NT2/D1 (cell line): ENCODE measurements around the gene ACSF3.

Experiments used
- YY1 ChIP-seq: IDR thresholded peaks from 2 replicates; pipeline ENCODE4 v1.6.1; 2011; ENCODE audit not compliant: insufficient read length, insufficient read depth
- ZNF274 ChIP-seq: IDR thresholded peaks from 2 replicates; pipeline ENCODE4 v1.6.1; 2011; ENCODE audit warnings: mild to moderate bottlenecking, low read depth, low read length

DNA sequence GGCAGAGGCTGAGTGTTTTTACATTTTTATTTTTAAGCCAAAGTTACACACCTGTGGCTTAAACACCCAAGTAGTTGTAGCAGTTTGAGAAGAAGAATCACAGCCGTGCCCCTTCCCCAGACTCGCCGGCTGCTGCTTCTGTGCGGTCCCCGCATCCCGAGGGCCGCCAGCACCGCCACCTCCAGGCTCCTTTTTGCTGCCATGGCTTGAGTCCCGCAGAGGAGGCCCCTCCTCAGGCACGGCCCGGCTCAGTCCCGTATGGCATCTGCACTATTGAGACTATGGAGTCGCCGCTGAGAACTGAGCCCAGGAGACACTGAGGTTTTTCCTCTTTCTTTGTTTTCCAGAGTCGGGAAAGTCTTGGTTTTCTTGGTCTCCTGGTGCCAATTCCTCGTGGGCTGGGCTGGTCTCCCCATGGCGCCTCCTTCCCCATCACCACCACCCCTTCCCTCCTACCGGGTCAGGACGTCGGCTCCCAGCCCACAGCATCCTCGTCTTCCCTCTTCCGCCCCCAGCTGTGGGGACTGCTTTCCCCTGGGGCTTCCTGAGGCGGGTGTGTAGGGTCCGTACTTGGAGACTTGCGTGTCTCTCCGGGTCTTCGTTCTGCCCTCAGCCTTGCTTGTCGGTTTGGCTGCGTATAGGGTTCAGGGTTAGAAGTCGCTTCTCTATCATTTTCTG lies 45.3 kb downstream of the ACSF3 start:
- TF ChIP-seq ZNF274 (no peak), YY1 (no peak)
